GM12875 (cell line): Measurements from ENCODE around the gene TRIM65.
"Not testable (repeated sequence)": the region's sequence is repeated elsewhere in the genome, so short reads cannot be mapped to it uniquely, and the experiment has no call there.

Experiments used
- H3K4me3 ChIP-seq: one replicate; pipeline ENCODE4 v1.5.1; 2011; ENCODE audit warnings: low read depth, low read length, control low read depth
- TF ChIP-seq, protein P1 (sequence below): IDR thresholded peaks from 2 replicates; pipeline ENCODE4 v1.5.1; 2011; ENCODE audit warnings: low read depth, mild to moderate bottlenecking, control low read depth, inconsistent platforms, low read length, moderate library complexity, borderline replicate concordance; ENCODE audit not compliant: insufficient read depth

TRIM65 gene

DNA sequence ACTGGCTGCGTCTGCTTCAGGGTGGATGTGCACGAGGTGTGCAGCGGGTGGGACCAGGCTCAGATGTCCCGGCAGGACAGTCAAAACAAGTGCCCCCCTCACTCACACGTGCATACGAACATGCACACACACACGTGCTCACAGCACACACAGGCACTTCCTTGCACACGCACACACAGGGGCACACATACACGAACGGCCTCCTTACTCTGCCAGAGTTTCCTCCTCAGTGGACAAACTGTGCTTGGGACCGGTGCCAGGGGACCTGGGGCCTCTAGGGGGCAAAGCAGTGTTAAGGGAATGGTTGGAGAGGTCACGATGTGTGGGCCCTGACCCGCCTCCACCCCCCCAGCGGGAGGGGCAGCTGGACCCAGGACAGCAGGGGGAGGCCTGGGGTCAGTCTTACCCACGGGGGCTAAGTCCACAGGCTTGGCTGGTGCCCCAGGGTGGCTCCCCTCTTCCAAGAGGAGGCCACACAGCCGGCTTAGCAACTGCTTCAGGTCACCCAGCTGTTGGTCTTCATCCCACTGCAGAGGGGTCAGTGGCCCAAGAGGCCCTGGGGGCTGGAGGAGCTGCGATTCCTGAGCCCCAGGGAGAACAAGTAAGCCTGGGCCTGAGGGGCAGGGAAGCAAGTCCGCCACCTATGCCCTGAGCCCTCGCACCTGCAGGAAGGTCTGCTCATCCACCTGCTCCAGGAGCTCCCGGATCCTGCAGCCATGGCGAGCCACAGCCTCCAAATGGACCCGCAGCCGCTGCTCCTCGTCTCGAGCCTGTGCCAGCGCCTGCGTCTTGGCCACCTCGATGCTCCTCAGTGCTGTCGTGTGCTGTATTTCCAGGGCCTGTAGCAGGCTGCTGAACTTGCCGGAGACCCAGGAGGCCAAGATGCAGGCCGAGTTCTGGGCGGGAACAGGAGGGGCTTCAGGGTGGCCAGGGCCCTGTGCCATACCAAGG lies 4.9 kb downstream of the TRIM65 start:
- H3K4me3 ChIP-seq = no peak overlapping the region

DNA sequence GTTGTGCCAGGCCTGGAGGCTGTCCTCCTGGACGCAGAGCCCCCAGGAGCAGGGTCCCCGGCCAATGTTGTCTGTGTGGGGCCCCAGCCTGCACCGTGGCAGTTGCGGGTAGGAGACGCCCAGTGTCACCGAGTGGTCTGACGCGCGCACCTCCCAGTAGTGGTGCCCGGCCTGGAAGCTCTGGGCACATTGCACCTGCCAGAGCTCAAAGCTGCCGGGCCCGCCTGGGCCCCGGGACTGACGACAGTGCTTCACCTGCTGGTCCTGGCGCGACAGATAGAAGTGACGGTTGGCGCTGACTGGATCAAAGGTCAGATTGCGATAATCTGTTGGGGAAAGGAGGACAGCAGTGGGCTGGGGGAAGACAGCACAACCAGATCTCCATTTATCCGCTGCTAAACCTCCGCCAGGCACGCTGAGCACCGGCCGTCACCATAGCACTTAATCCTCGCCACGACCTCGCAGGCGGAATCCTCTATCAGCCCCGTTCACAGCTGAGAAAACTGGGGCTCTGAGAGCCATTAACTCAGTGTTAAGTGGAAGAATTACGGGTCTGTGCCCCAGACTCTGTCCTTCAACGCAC lies 5.6 kb downstream of the TRIM65 start:
- no peak overlapping the region for H3K4me3 ChIP-seq
- TF ChIP-seq, protein P1, sequence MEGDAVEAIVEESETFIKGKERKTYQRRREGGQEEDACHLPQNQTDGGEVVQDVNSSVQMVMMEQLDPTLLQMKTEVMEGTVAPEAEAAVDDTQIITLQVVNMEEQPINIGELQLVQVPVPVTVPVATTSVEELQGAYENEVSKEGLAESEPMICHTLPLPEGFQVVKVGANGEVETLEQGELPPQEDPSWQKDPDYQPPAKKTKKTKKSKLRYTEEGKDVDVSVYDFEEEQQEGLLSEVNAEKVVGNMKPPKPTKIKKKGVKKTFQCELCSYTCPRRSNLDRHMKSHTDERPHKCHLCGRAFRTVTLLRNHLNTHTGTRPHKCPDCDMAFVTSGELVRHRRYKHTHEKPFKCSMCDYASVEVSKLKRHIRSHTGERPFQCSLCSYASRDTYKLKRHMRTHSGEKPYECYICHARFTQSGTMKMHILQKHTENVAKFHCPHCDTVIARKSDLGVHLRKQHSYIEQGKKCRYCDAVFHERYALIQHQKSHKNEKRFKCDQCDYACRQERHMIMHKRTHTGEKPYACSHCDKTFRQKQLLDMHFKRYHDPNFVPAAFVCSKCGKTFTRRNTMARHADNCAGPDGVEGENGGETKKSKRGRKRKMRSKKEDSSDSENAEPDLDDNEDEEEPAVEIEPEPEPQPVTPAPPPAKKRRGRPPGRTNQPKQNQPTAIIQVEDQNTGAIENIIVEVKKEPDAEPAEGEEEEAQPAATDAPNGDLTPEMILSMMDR = no peak

More for the DNA sequence above, 4.9 kb downstream of the TRIM65 start:
- TF ChIP-seq, protein P1 = no peak

DNA sequence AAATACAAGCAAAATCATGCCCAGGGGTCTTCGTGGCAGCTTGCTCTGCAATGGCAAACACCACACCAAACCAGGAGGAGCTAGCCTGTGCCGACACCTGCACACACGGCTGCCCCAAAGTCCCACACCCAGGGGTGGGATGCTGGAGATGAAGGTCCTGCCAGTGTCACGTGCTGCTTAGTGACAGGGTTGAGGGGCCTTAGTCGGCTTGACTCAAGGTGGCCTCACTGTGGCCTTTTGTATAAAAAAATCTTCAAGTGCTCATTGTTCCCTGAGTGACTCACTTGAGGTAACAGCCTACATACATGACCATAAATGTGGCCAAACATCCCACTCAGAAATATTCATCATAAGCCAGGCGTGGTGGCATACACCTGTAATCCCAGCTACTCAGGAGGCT lies 7.3 kb downstream of the TRIM65 start:
- TF ChIP-seq, protein P1 = no peak
- no peak overlapping the region for H3K4me3 ChIP-seq

DNA sequence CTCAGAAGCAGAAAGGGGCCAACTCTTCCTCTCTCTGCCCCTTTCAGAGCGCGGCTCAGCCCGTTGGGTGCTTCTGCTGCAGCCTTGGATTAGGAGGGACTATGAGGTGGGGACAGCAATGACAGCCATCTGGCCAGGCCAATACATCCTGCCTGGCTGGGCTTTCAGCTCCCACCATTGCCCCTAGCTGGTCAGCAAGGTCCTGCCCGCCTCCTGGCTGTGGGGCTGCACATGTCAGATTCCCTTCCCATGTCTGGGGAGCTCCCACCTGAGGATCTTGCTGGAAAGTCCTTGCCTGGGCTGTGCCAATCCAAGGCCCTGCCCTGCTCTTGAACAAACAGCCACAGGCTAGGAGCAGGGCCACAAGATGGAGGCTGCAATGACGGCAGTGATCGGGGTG lies 8.3 kb downstream of the TRIM65 start:
- H3K4me3 ChIP-seq = no peak overlapping the region
- TF ChIP-seq, protein P1 = no peak

DNA sequence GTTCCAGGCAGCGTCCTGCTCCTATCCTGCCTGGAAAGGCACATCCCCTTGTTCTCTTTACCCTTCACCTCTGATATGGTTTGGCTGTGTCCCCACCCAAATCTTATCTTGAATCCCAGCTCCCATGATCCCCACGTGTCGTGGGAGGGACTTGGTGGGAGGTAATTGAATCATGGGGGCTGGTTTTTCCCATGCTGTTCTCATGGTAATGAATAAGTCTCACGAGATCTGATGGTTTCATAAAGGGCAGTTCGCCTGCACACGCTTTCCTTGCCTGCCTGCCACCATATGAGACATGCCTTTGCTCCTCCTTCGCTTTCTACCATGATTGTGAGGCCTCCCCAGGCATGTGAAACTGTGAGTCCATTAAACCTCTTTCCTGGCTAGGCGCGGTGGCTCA lies 10.9 kb downstream of the TRIM65 start:
- not testable (repeated sequence) for H3K4me3 ChIP-seq

DNA sequence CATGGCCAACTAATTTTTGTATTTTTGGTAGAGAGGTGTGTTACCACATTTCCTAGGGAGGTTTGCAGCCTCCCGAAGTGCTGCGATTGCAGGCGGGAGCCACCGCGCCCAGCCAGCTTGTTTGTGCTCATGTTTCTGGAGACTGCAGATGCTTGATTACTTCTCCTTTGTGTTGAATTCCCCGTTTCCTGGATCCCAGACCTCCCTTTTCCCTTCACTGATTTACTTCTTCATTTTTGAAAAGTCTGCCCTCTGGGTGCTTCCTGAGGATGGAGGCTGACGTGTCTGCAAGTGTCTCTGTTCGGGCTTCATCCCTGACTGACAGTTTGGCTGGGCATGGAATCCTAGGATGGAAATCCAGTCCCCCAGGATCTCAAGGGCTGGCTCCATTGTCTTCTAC lies 11.3 kb downstream of the TRIM65 start:
- TF ChIP-seq, protein P1 = no peak
- no peak overlapping the region for H3K4me3 ChIP-seq

DNA sequence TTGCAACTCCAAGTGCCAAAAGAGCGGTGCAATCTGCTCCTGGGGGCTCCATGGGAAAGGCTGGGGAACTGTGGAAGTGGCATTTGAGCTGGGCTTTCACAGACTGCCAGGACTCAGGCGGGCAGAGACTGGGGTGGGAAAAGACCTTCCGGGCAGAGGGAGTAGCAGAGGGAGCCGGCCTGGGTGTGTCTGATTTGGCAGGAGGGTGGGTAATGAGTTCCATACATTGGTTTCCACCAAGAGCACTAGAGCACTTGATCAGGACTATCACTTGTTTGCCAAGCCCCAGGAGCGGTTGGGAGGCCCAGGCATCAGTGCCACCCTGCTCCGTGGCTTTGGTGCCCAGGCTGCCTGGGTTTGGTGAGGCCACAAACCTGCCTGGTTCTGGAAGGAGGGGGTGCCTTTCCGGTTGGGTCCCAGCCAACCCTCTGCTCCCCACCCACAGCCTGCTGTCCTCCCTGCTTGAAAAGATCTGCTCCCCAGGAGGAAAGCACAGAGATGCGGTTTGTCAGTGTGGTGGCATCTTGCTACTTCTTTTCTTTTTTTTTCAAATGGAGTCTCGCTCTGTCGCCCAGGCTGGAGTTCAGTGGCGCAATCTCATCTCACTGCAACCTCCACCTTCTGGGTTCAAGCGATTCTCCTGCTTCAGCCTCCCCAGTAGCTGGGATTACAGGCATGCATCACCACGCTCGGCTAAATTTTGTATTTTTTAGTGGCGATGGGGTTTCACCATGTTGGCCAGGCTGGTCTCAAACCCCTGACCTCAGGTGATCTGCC lies 14.9 kb downstream of the TRIM65 start:
- H3K4me3 ChIP-seq = no peak overlapping the region
- TF ChIP-seq, protein P1 = no peak
